Measurements from ENCODE around the gene ACTR3.

DNA sequence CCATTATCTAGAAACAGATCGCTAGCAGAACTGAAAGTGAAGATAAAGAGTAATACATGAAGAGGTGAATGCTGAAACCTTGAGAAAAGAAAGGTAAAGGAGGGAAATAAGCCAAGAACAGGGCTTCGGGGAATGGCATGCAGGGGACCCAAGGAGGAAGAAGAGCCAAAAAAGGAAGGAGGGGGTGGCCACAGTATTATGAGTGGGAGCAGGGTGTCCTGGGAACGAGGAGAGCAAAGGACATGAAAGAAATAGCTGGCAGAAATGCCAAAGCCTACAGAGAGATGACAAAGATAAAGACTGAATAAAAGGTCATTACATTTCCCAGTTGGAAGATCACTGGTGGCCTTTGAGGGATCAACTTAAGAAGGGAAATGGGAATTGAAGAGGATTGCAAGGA, 82.9 kb downstream of the ACTR3 start:
- TF ChIP-seq, protein P1, sequence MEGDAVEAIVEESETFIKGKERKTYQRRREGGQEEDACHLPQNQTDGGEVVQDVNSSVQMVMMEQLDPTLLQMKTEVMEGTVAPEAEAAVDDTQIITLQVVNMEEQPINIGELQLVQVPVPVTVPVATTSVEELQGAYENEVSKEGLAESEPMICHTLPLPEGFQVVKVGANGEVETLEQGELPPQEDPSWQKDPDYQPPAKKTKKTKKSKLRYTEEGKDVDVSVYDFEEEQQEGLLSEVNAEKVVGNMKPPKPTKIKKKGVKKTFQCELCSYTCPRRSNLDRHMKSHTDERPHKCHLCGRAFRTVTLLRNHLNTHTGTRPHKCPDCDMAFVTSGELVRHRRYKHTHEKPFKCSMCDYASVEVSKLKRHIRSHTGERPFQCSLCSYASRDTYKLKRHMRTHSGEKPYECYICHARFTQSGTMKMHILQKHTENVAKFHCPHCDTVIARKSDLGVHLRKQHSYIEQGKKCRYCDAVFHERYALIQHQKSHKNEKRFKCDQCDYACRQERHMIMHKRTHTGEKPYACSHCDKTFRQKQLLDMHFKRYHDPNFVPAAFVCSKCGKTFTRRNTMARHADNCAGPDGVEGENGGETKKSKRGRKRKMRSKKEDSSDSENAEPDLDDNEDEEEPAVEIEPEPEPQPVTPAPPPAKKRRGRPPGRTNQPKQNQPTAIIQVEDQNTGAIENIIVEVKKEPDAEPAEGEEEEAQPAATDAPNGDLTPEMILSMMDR (IDR thresholded peaks at IDR 0.05; ENCODE audit: low read depth, low read length) = no peak
- TF ChIP-seq POLR2A (IDR thresholded peaks at IDR 0.05; ENCODE audit: extremely low read depth, insufficient read length) (no peak), MYC (IDR thresholded peaks at IDR 0.05; ENCODE audit: low read depth, low read length) (no peak)
- TF ChIP-seq, protein P2, sequence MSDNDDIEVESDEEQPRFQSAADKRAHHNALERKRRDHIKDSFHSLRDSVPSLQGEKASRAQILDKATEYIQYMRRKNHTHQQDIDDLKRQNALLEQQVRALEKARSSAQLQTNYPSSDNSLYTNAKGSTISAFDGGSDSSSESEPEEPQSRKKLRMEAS (IDR thresholded peaks at IDR 0.05; ENCODE audit: low read depth, low read length) = no peak
